ENCODE data around the gene USP12.
"Not testable (repeated sequence)": the region's sequence is repeated elsewhere in the genome, so short reads cannot be mapped to it uniquely, and the experiment has no call there.

USP12 gene

GRCh38 chr13:27066123-27066522, 105.5 kb downstream of the USP12 start:
- DNase-seq = not testable (repeated sequence)

GRCh38 chr13:27065582-27065981, 106.0 kb downstream of the USP12 start:
- DNase-seq = no peak

- no peak for DNase-seq
These were observed 107.2 kb downstream of the USP12 start for GRCh38 chr13:27064252-27064995.

GRCh38 chr13:27057817-27058216, 113.8 kb downstream of the USP12 start:
- no peak for DNase-seq

- no peak for DNase-seq
These were observed 116.1 kb downstream of the USP12 start for GRCh38 chr13:27055526-27055925.

GRCh38 chr13:27054760-27055159, 116.9 kb downstream of the USP12 start:
- no peak for DNase-seq

GRCh38 chr13:27053902-27054595, 117.6 kb downstream of the USP12 start:
- DNase-seq = peak; percentile 92

- no peak for DNase-seq
These were observed 118.3 kb downstream of the USP12 start for GRCh38 chr13:27053210-27053884.

GRCh38 chr13:27052551-27053208, 118.9 kb downstream of the USP12 start:
- no peak for DNase-seq

GRCh38 chr13:27047081-27047480, 124.5 kb downstream of the USP12 start:
- DNase-seq = no peak

GRCh38 chr13:27044837-27045570, 126.6 kb downstream of the USP12 start:
- DNase-seq = no peak

GRCh38 chr13:27043013-27043412, 128.6 kb downstream of the USP12 start:
- DNase-seq = peak; percentile 97

- no peak for DNase-seq
These were observed 130.3 kb downstream of the USP12 start for GRCh38 chr13:27041341-27041740.

- no peak for DNase-seq
These were observed 130.8 kb downstream of the USP12 start for GRCh38 chr13:27040826-27041108.

- no peak for DNase-seq
These were observed 132.4 kb downstream of the USP12 start for GRCh38 chr13:27039171-27039701.

GRCh38 chr13:27038323-27038722, 133.3 kb downstream of the USP12 start:
- DNase-seq = peak; percentile 81

- DNase-seq = no peak
These were observed 134.0 kb downstream of the USP12 start for GRCh38 chr13:27037571-27037970.

- no peak for DNase-seq
These were observed 134.4 kb downstream of the USP12 start for GRCh38 chr13:27037171-27037570.

- DNase-seq = peak; percentile 51
These were observed 135.2 kb downstream of the USP12 start for GRCh38 chr13:27036236-27036981.

- peak; percentile 34 for DNase-seq
These were observed 135.7 kb downstream of the USP12 start for GRCh38 chr13:27035892-27036235.

- DNase-seq = no peak
These were observed 136.9 kb downstream of the USP12 start for GRCh38 chr13:27034678-27035111.

Data from fibroblast of skin of back (primary cell).